Breast epithelium (tissue), 3 donors: ENCODE measurements around the gene CYBC1.

Experiments used
- CTCF ChIP-seq, 3 donors: fragments of 450-650 bp; IDR thresholded peaks; one replicate each; pipeline ENCODE4 v1.5.1; 2016 to 2017; ENCODE audit warnings: antibody characterized with exemption in 3 of 3, mild to moderate bottlenecking in 3 of 3, moderate library complexity in 3 of 3
- POLR2A ChIP-seq: fragments of 450-650 bp; IDR thresholded peaks from one replicate; pipeline ENCODE4 v1.6.1; 2016; ENCODE audit warnings: antibody characterized with exemption, mild to moderate bottlenecking, moderate library complexity
- POLR2AphosphoS5 ChIP-seq, 3 donors: sonication (generic); formaldehyde crosslinking; IDR thresholded peaks; one replicate each; pipeline ENCODE4 v1.6.1; 2017; ENCODE audit warnings: antibody characterized with exemption in 3 of 3

GRCh38 chr17:82446124-82446523, 4.4 kb downstream of the CYBC1 start:
- TF ChIP-seq CTCF (IDR thresholded peaks at IDR 0.05) (no peak), POLR2A (no peak), POLR2AphosphoS5 (IDR thresholded peaks at IDR 0.05) (no peak)
